GM06990 (cell line): ENCODE measurements around the gene ADGRL3.

Experiments
- DNase-seq: peaks from one replicate; pipeline ENCODE4 v3.0.0-alpha.2; 2011; ENCODE audit not compliant: insufficient read length; ENCODE audit errors: extremely low read depth
- H3K27me3 ChIP-seq: replicated peaks from 2 replicates; pipeline ENCODE4 v1.6.0; 2011; ENCODE audit warnings: low read length; ENCODE audit not compliant: control insufficient read depth, insufficient read depth
- H3K36me3 ChIP-seq: 2 replicates; pipeline ENCODE4 v1.5.1; 2011; ENCODE audit warnings: low read length; ENCODE audit not compliant: control insufficient read depth, insufficient read depth
- H3K4me3 ChIP-seq: replicated peaks from 2 replicates; pipeline ENCODE4 v1.5.1; 2011; ENCODE audit warnings: low read depth, mild to moderate bottlenecking, control low read depth, low read length
- TF ChIP-seq, protein P1 (sequence below): IDR thresholded peaks from 2 replicates; pipeline ENCODE4 v1.5.1; 2011; ENCODE audit warnings: low read length, control low read depth, mild to moderate bottlenecking, inconsistent platforms; ENCODE audit not compliant: insufficient read depth, poor library complexity, severe bottlenecking

ADGRL3 gene

DNA sequence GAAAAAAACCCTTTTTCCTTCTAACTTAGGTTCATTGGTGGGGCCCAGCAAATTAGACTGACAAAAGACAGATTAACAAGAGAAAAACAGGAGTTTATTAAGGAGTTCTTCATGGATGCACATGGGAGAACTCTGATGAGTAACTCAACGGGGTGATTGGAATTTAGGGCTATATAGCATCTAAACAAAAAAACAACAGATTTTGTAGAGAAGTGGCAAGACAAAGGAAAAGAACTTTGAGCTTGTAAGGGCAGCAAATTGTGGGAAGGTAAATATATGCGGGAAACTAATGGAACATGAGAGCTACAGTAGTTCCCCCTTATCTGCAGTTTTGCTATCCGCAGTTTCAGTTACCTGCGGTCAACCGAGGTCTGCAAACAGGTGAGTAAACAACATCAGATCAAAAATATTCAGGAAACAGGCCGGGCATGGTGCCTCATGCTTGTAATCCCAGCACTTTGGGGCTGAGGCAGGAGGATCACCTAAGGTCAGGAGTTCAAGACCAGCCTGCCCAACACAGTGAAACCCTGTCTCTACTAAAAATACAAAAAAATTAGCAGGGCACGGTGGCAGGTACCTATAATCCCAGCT lies 573.6 kb downstream of the ADGRL3 start:
- TF ChIP-seq, protein P1, sequence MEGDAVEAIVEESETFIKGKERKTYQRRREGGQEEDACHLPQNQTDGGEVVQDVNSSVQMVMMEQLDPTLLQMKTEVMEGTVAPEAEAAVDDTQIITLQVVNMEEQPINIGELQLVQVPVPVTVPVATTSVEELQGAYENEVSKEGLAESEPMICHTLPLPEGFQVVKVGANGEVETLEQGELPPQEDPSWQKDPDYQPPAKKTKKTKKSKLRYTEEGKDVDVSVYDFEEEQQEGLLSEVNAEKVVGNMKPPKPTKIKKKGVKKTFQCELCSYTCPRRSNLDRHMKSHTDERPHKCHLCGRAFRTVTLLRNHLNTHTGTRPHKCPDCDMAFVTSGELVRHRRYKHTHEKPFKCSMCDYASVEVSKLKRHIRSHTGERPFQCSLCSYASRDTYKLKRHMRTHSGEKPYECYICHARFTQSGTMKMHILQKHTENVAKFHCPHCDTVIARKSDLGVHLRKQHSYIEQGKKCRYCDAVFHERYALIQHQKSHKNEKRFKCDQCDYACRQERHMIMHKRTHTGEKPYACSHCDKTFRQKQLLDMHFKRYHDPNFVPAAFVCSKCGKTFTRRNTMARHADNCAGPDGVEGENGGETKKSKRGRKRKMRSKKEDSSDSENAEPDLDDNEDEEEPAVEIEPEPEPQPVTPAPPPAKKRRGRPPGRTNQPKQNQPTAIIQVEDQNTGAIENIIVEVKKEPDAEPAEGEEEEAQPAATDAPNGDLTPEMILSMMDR = no peak
- H3K27me3 ChIP-seq = no peaks in the 10 kb centered on the region
- no peak for DNase-seq
- H3K4me3 ChIP-seq = no peak overlapping the region
- H3K36me3 ChIP-seq = no peaks in the 10 kb centered on the region

DNA sequence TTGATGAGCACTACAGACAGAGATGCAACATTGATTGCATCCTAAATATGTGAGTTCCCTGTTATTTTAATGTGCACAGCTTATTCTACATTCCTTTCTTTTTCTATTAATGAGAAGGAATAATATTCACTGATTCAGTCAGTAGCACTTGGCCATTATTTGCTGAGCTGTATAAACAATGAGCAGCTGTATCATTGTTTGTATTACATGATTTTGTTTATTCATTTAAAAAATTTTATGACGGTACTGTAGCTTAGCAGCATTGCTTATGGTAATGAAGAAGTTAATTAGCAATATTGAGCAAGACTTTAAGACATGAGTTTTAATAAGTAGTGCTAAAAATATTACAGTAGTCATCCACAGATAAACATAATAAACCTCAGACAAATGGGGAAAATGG lies 582.0 kb downstream of the ADGRL3 start:
- no peaks in the 10 kb centered on the region for H3K36me3 ChIP-seq
- TF ChIP-seq, protein P1 = no peak
- no peak for DNase-seq

DNA sequence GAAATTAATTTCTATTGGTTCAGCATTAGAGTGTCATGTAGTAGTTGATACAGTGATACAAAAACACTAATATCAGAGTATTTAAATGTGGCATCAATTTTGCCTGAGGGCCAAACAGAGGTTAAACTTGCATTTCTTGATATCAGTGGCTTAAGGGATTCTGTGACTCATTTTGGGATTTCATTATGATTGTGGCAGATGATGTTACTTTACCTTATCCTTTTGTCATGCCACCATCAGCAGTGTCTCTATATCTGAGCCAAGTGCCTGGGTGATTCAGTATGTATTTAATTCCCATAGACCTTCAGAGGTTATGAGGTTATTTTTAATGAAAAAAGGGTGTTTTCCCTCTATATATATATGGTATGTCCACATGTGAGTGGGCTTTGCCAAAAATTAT lies 582.9 kb downstream of the ADGRL3 start:
- TF ChIP-seq, protein P1 = no peak
- Histone ChIP-seq H3K4me3 (no peak overlapping the region), H3K36me3 (no peaks in the 10 kb centered on the region), H3K27me3 (no peaks in the 10 kb centered on the region)
- no peak for DNase-seq

More for the DNA sequence above, 582.0 kb downstream of the ADGRL3 start:
- H3K27me3 ChIP-seq = no peaks in the 10 kb centered on the region
- no peak overlapping the region for H3K4me3 ChIP-seq

DNA sequence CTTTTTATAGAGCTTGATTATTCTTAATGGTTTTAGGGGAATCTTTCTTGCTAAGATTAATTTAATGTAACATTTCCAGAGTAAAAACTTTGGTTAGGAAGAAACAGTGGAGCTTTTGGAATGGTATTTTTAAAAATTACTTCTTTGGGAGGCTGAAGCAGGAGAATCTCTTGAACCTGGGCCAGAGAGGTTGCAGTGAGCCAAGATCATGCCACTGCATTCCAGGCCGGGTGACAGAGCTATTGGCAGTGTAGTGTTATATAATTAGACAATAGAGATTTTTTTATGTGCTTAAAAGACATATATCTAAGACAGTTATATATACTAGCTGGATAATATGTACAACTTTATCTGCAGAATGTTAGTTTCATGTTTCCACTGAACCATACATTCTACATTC lies 585.6 kb downstream of the ADGRL3 start:
- no peaks in the 10 kb centered on the region for H3K27me3 ChIP-seq
- no peak for DNase-seq
- TF ChIP-seq, protein P1 = no peak
- H3K36me3 ChIP-seq = no peaks in the 10 kb centered on the region
- H3K4me3 ChIP-seq = no peak overlapping the region

DNA sequence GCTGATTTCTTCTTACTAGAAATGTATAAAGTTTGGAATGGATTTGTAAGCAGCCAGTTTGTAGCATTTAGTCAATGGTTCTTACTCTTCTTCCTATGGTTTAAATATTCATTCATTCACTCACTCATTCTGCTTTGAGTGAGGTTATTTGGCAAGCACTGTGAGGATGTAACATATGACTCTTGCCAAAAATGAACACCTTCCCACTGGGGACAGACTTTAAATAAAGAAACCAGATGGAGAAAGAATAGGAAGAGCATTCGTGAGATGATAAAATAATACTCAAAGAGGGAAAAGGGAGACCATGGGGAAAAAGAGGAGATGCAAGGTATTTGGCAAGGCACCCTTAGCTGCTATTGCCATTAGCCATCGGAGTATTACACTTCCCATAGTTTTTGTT lies 586.1 kb downstream of the ADGRL3 start:
- H3K27me3 ChIP-seq = no peaks in the 10 kb centered on the region
- no peaks in the 10 kb centered on the region for H3K36me3 ChIP-seq
- no peak for DNase-seq
- no peak overlapping the region for H3K4me3 ChIP-seq
- TF ChIP-seq, protein P1 = no peak

DNA sequence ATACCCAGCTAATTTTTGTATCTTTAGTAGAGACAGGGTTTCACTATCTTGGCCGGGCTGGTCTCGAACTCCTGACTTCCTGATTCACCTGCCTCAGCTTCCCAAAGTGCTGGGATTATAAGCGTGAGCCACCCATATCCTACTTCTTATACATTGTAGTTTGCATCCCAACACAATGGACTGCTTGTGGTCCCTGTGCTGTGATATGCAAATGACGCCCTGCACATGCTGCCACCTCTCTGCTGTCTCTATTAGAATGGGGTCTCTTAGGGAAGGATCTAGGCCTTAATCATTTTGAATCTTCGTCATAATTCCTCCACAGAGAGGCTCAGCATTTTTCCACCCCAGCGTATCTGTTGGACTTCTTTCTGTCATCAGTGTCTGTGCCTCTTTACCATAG lies 595.9 kb downstream of the ADGRL3 start:
- H3K36me3 ChIP-seq = no peaks in the 10 kb centered on the region
- no peak for DNase-seq
- no peak overlapping the region for H3K4me3 ChIP-seq
- H3K27me3 ChIP-seq = no peaks in the 10 kb centered on the region
- TF ChIP-seq, protein P1 = no peak
